NB4 (cell line): ENCODE data around the gene TRERF1.

Experiments used
- POLR2A ChIP-seq: IDR thresholded peaks from 2 replicates; pipeline ENCODE4 v1.6.1; 2011; ENCODE audit warnings: mild to moderate bottlenecking; ENCODE audit not compliant: insufficient read length; ENCODE audit errors: extremely low read depth
- TF ChIP-seq, protein P1 (sequence below): IDR thresholded peaks from one replicate; pipeline ENCODE4 v1.5.1; 2012; ENCODE audit warnings: low read depth, low read length

DNA sequence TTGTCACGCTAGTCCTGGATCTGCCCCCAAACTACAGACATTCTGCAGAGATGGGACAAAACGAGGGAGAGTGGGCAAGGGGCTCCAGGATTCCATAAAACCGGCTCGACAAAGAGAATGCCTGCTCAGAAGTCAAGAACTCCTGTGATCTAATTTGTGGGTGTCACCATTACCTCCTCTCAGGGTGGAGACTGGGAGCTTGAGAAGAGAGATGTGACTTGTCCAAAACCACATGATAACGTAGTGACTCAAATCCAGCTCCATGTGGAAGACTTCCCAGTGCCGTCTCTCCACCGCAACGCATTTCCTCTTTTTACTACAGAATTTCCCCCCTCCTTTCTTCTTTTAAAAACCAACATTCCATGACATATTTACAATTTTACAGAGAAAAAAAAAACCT is 44.3 kb downstream of the TRERF1 start:
- TF ChIP-seq, protein P1, sequence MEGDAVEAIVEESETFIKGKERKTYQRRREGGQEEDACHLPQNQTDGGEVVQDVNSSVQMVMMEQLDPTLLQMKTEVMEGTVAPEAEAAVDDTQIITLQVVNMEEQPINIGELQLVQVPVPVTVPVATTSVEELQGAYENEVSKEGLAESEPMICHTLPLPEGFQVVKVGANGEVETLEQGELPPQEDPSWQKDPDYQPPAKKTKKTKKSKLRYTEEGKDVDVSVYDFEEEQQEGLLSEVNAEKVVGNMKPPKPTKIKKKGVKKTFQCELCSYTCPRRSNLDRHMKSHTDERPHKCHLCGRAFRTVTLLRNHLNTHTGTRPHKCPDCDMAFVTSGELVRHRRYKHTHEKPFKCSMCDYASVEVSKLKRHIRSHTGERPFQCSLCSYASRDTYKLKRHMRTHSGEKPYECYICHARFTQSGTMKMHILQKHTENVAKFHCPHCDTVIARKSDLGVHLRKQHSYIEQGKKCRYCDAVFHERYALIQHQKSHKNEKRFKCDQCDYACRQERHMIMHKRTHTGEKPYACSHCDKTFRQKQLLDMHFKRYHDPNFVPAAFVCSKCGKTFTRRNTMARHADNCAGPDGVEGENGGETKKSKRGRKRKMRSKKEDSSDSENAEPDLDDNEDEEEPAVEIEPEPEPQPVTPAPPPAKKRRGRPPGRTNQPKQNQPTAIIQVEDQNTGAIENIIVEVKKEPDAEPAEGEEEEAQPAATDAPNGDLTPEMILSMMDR: no peak
- no peak for TF ChIP-seq POLR2A
